DMS153 treated with DMSO at 0.1 percent for 48 hours (cell line): ENCODE measurements around the gene ARID1B.
A peak's percentile ranks its signal among the peaks of the same experiment; 100 is the strongest.
"Not testable (repeated sequence)": the region's sequence is repeated elsewhere in the genome, so short reads cannot be mapped to it uniquely, and the experiment has no call there.

ENCODE experiments used
- DNase-seq: peaks from one replicate; lab custom pipeline; 2025; ENCODE audit not compliant: unreplicated experiment; lab: John Stamatoyannopoulos, UW

ARID1B gene

GRCh38 chr6:156928126-156928525 is 150.9 kb downstream of the ARID1B start:
- DNase-seq: no peak

GRCh38 chr6:156928972-156929371 is 151.8 kb downstream of the ARID1B start:
- no peak for DNase-seq

GRCh38 chr6:156931283-156931682 is 154.1 kb downstream of the ARID1B start:
- no peak for DNase-seq

- peak; percentile 31 for DNase-seq
Measured at GRCh38 chr6:156933201-156934068, 156.3 kb downstream of the ARID1B start.

GRCh38 chr6:156934069-156934460 is 156.9 kb downstream of the ARID1B start:
- DNase-seq: no peak

- DNase-seq: no peak
Measured at GRCh38 chr6:156935000-156935399, 157.8 kb downstream of the ARID1B start.

- DNase-seq: no peak
Measured at GRCh38 chr6:156938143-156938542, 161.0 kb downstream of the ARID1B start.

- DNase-seq: no peak
Measured at GRCh38 chr6:156940221-156940620, 163.0 kb downstream of the ARID1B start.

GRCh38 chr6:156942266-156942665 is 165.1 kb downstream of the ARID1B start:
- DNase-seq: no peak

- DNase-seq: no peak
Measured at GRCh38 chr6:156943166-156943565, 166.0 kb downstream of the ARID1B start.

- no peak for DNase-seq
Measured at GRCh38 chr6:156943816-156944215, 166.6 kb downstream of the ARID1B start.

GRCh38 chr6:156944412-156944811 is 167.2 kb downstream of the ARID1B start:
- no peak for DNase-seq

- not testable (repeated sequence) for DNase-seq
Measured at GRCh38 chr6:156945789-156946172, 168.6 kb downstream of the ARID1B start.

GRCh38 chr6:156946370-156946936 is 169.3 kb downstream of the ARID1B start:
- DNase-seq: no peak

GRCh38 chr6:156948277-156948676 is 171.1 kb downstream of the ARID1B start:
- no peak for DNase-seq

GRCh38 chr6:156948807-156949206 is 171.6 kb downstream of the ARID1B start:
- no peak for DNase-seq

- DNase-seq: no peak
Measured at GRCh38 chr6:156949376-156949775, 172.2 kb downstream of the ARID1B start.

- no peak for DNase-seq
Measured at GRCh38 chr6:156950084-156950483, 172.9 kb downstream of the ARID1B start.

GRCh38 chr6:156950531-156950930 is 173.4 kb downstream of the ARID1B start:
- DNase-seq: no peak

GRCh38 chr6:156952401-156952800 is 175.2 kb downstream of the ARID1B start:
- DNase-seq: no peak

- no peak for DNase-seq
Measured at GRCh38 chr6:156953127-156953478, 175.9 kb downstream of the ARID1B start.

- no peak for DNase-seq
Measured at GRCh38 chr6:156953479-156954146, 176.4 kb downstream of the ARID1B start.
